HepG2 (cell line): Measurements from ENCODE around the gene TYROBP. TPM values are rescaled to one million over a fixed set of nuclear protein-coding genes. Genes with fewer than 3 reads are reported as not detected.
A peak's percentile ranks its signal among the peaks of the same experiment; 100 is the strongest.

Experiments used
- BATF2 ChIP-seq: sonication (generic); formaldehyde crosslinking; IDR thresholded peaks from 2 replicates; pipeline ENCODE4 v1.8.0; 2022; ENCODE audit warnings: mild to moderate bottlenecking, missing genetic modification reagents, moderate library complexity
- CENPT ChIP-seq: sonication (generic); formaldehyde crosslinking; IDR thresholded peaks from 2 replicates; pipeline ENCODE4 v1.8.0; 2022; ENCODE audit warnings: low read depth, mild to moderate bottlenecking, moderate library complexity, missing genetic modification reagents
- NFE2L1 ChIP-seq: sonication (generic); formaldehyde crosslinking; IDR thresholded peaks from 2 replicates; pipeline ENCODE4 v1.4.0; 2020; ENCODE audit warnings: missing genetic modification reagents, mild to moderate bottlenecking, borderline replicate concordance
- NFE2L2 ChIP-seq: fragments of 150-350 bp; IDR thresholded peaks from 2 replicates; pipeline ENCODE4 v1.6.1; 2014; ENCODE audit warnings: low read length
- NFYC ChIP-seq: IDR thresholded peaks from 2 replicates; pipeline ENCODE4 v1.6.1; 2016; ENCODE audit warnings: missing genetic modification reagents, missing compliant biosample characterization
- SALL2 ChIP-seq: sonication (generic); formaldehyde crosslinking; IDR thresholded peaks from 2 replicates; pipeline ENCODE4 v1.8.1; 2023; ENCODE audit warnings: mild to moderate bottlenecking, missing genetic modification reagents, inconsistent platforms
- SIN3A ChIP-seq: IDR thresholded peaks from 2 replicates; pipeline ENCODE4 v1.6.1; 2011; ENCODE audit warnings: low read depth, mild to moderate bottlenecking, control low read depth, low read length, borderline replicate concordance
- ZBTB34 ChIP-seq: sonication (generic); formaldehyde crosslinking; IDR thresholded peaks from 2 replicates; pipeline ENCODE4 v1.8.0; 2022; ENCODE audit warnings: mild to moderate bottlenecking, missing genetic modification reagents
- ZFP36L2 ChIP-seq: sonication (generic); formaldehyde crosslinking; IDR thresholded peaks from 2 replicates; pipeline ENCODE4 v1.4.0; 2020; ENCODE audit warnings: missing genetic modification reagents
- ZFP62 ChIP-seq: sonication (generic); formaldehyde crosslinking; IDR thresholded peaks from 2 replicates; pipeline ENCODE4 v1.4.0; 2020; ENCODE audit warnings: missing genetic modification reagents
- ZFP91 ChIP-seq: sonication (generic); formaldehyde crosslinking; IDR thresholded peaks from 2 replicates; pipeline ENCODE4 v1.9.0; 2022; ENCODE audit warnings: missing genetic modification reagents, mild to moderate bottlenecking, borderline replicate concordance
- ZNF557 ChIP-seq: sonication (generic); formaldehyde crosslinking; IDR thresholded peaks from 2 replicates; pipeline ENCODE4 v1.4.0; 2020; ENCODE audit warnings: missing genetic modification reagents
- ZNF562 ChIP-seq: sonication (generic); formaldehyde crosslinking; IDR thresholded peaks from 2 replicates; pipeline ENCODE4 v1.8.0; 2022; ENCODE audit warnings: missing genetic modification reagents, borderline replicate concordance
- ZNF646 ChIP-seq: sonication (generic); formaldehyde crosslinking; IDR thresholded peaks from 2 replicates; pipeline ENCODE4 v1.9.0; 2021; ENCODE audit warnings: mild to moderate bottlenecking, missing genetic modification reagents
- ZNF788 ChIP-seq: sonication (generic); formaldehyde crosslinking; IDR thresholded peaks from 2 replicates; pipeline ENCODE4 v1.5.0; 2020; ENCODE audit warnings: mild to moderate bottlenecking, missing genetic modification reagents, borderline replicate concordance
- polyA plus RNA-seq, 8 experiments: library from polyadenylated mRNA; depleted of rRNA in 3 of 8; stranded (reverse) in 7 of 8; unstranded in 1 of 8; fragments of >200 nt; fragmentation: Illumina TruSeq in 4 of 8; extraction: Trizol in 4 of 8; gene quantifications; 2 replicates each; pipeline versions ENCODE4 v1.2.1 to v1.2.3, GENCODE V29; 2011 to 2016; ENCODE audit warnings: low read depth in 4 of 8, missing spikeins in 1 of 8, mixed read lengths in 1 of 8; ENCODE audit not compliant: insufficient read depth in 1 of 8
- total RNA-seq, 5 experiments: library from RNA; depleted of rRNA; stranded (reverse); fragments of >200 nt; fragmentation: Illumina TruSeq; extraction: Trizol; gene quantifications; 2 replicates each; pipeline ENCODE4 v1.2.3, GENCODE V29; 2016; ENCODE audit warnings: low read depth in 1 of 5

The TYROBP gene
- total and polyA plus RNA-seq, 2 of the 13 experiments (the other 11 are each of a cell fraction or from before 2014, with no cell fraction given), result not detected

GRCh38 chr19:35935911-35936737, 28.0 kb upstream of the TYROBP start, which contains the start of gene LRFN3 (continued):
- no peak for TF ChIP-seq NFYC (CRISPR knock-in tag)
- no peak for TF ChIP-seq ZNF557 (CRISPR knock-in tag)
- TF ChIP-seq SIN3A, result peak; percentile 66; the same call in 1 of the 2 replicates
- TF ChIP-seq NFE2L1 (CRISPR knock-in tag), result no peak
- no peak for TF ChIP-seq ZBTB34
- TF ChIP-seq ZNF646, result peak; percentile 83
- no peak for TF ChIP-seq BATF2 (CRISPR knock-in tag)
- no peak for TF ChIP-seq ZNF788 (CRISPR knock-in tag)
- TF ChIP-seq CENPT (CRISPR knock-in tag), result no peak
- no peak for TF ChIP-seq SALL2
- TF ChIP-seq ZFP62, result no peak
- TF ChIP-seq ZFP36L2 (CRISPR knock-in tag), result no peak
- no peak for TF ChIP-seq ZNF562
- peak; percentile 99 for TF ChIP-seq ZFP91 (CRISPR knock-in tag)
- no peak for TF ChIP-seq NFE2L2
